Stromal cell of bone marrow (primary cell): ENCODE data around the gene HDC.

Source experiments
- DNase-seq: peaks from one replicate; pipeline ENCODE4 v3.0.0-alpha.2; 2012; ENCODE audit warnings: low read depth

HDC gene

GRCh38 chr15:50256188-50257041 lies 9.1 kb downstream of the HDC start:
- DNase-seq, result peak; percentile 34

- DNase-seq, result no peak
Observed at GRCh38 chr15:50252556-50252955, 13.0 kb downstream of the HDC start.

- no peak for DNase-seq
Observed at GRCh38 chr15:50251638-50252182, 13.8 kb downstream of the HDC start.

- no peak for DNase-seq
Observed at GRCh38 chr15:50250760-50251394, 14.6 kb downstream of the HDC start.

GRCh38 chr15:50249704-50250103 lies 15.8 kb downstream of the HDC start:
- DNase-seq, result no peak

GRCh38 chr15:50248994-50249582 lies 16.4 kb downstream of the HDC start:
- DNase-seq, result no peak

GRCh38 chr15:50247819-50248655 lies 17.5 kb downstream of the HDC start:
- no peak for DNase-seq

- no peak for DNase-seq
Observed at GRCh38 chr15:50246631-50247030, 18.9 kb downstream of the HDC start.

- no peak for DNase-seq
Observed at GRCh38 chr15:50244959-50245624, 20.4 kb downstream of the HDC start.

GRCh38 chr15:50244153-50244552 lies 21.4 kb downstream of the HDC start:
- DNase-seq, result no peak

- peak; percentile 34 for DNase-seq
Observed at GRCh38 chr15:50241684-50242450, 23.7 kb downstream of the HDC start.

GRCh38 chr15:50238255-50238654 lies 27.3 kb downstream of the HDC start:
- DNase-seq, result no peak

- no peak for DNase-seq
Observed at GRCh38 chr15:50236433-50236832, 29.1 kb downstream of the HDC start.

GRCh38 chr15:50235794-50236193 lies 29.7 kb downstream of the HDC start:
- no peak for DNase-seq

- no peak for DNase-seq
Observed at GRCh38 chr15:50234764-50235163, 30.8 kb downstream of the HDC start.

- DNase-seq, result no peak
Observed at GRCh38 chr15:50233192-50233736, 32.3 kb downstream of the HDC start.

GRCh38 chr15:50232791-50233190 lies 32.7 kb downstream of the HDC start:
- DNase-seq, result no peak

GRCh38 chr15:50231761-50232160 lies 33.8 kb downstream of the HDC start:
- DNase-seq, result no peak

- no peak for DNase-seq
Observed at GRCh38 chr15:50229336-50229735, 36.2 kb downstream of the HDC start.

GRCh38 chr15:50228866-50229265 lies 36.7 kb downstream of the HDC start:
- no peak for DNase-seq
